COR-L47 (cell line): ENCODE data around the gene SLC25A10.

Experiments
- DNase-seq: peaks from one replicate; lab custom pipeline; 2025; lab: John Stamatoyannopoulos, UW

The SLC25A10 gene

GRCh38 chr17:81687770-81688541 is 24.1 kb upstream of the SLC25A10 start:
- DNase-seq, result no peak

- DNase-seq, result no peak
Observed at GRCh38 chr17:81688616-81689015, 23.5 kb upstream of the SLC25A10 start.

- DNase-seq, result no peak
Observed at GRCh38 chr17:81690066-81690465, 22.0 kb upstream of the SLC25A10 start.

GRCh38 chr17:81690549-81690948 is 21.5 kb upstream of the SLC25A10 start:
- DNase-seq, result no peak

GRCh38 chr17:81691196-81691595 is 20.9 kb upstream of the SLC25A10 start:
- no peak for DNase-seq

- DNase-seq, result no peak
Observed at GRCh38 chr17:81691608-81692007, 20.5 kb upstream of the SLC25A10 start.

- no peak for DNase-seq
Observed at GRCh38 chr17:81693509-81694210, 18.4 kb upstream of the SLC25A10 start.

- no peak for DNase-seq
Observed at GRCh38 chr17:81694810-81695209, 17.3 kb upstream of the SLC25A10 start.

- DNase-seq, result no peak
Observed at GRCh38 chr17:81695211-81695610, 16.9 kb upstream of the SLC25A10 start.

GRCh38 chr17:81695801-81696200 is 16.3 kb upstream of the SLC25A10 start:
- no peak for DNase-seq

- no peak for DNase-seq
Observed at GRCh38 chr17:81696218-81696941, 15.7 kb upstream of the SLC25A10 start.

GRCh38 chr17:81697261-81698044 is 14.6 kb upstream of the SLC25A10 start:
- no peak for DNase-seq

- no peak for DNase-seq
Observed at GRCh38 chr17:81700353-81701287, 11.5 kb upstream of the SLC25A10 start.

GRCh38 chr17:81701288-81702071 is 10.6 kb upstream of the SLC25A10 start:
- DNase-seq, result no peak

- peak; percentile 92 for DNase-seq
Observed at GRCh38 chr17:81702934-81703746, 8.9 kb upstream of the SLC25A10 start, which contains the start of gene MRPL12. MRPL12 (plus strand) TSS chr17:81703367; CDS start chr17:81703502, 135 bp downstream.

GRCh38 chr17:81703747-81704654 is 8.1 kb upstream of the SLC25A10 start:
- DNase-seq, result no peak

GRCh38 chr17:81705518-81706231 is 6.4 kb upstream of the SLC25A10 start:
- no peak for DNase-seq
